Stimulated activated CD8-positive, alpha-beta memory T cell treated with anti-CD3 and anti-CD28 coated beads, Interleukin-12 subunit alpha, Interleukin-12 subunit beta, amount 100 ng/mL, for 4 hours (primary cell): ENCODE results near the gene CEP350.

Experiments used
- DNase-seq: peaks from one replicate; pipeline ENCODE4 v3.0.0-alpha.2; 2020; ENCODE audit warnings: low read depth

Gene CEP350

DNA sequence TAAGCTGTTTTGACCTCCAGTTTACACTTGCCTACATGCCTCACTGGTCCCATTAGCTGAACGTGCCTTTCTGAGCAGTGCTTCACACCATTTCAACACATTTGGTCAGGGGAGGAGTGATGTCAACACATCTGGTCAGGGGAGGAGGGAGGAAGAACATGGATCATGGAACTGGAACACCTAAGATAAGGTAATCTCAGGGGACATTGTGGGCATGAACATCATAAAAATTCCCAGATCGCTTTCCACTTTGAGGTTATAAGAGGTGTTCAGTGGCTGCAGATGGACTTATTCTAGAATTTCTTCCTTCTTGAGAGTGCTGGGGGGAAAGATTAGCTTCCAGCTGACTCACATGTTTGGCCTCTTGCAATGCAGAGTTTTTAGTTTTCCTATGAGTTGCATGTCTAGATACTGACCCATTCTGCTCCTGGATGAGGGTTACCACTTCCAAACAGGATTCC lies 202.1 kb downstream of the CEP350 start:
- DNase-seq: no peak

GRCh38 chr1:180157108-180157507 lies 202.5 kb downstream of the CEP350 start:
- DNase-seq: no peak

GRCh38 chr1:180157576-180158057 lies 203.0 kb downstream of the CEP350 start:
- DNase-seq: no peak

GRCh38 chr1:180158149-180159147 lies 203.8 kb downstream of the CEP350 start:
- DNase-seq: no peak

DNA sequence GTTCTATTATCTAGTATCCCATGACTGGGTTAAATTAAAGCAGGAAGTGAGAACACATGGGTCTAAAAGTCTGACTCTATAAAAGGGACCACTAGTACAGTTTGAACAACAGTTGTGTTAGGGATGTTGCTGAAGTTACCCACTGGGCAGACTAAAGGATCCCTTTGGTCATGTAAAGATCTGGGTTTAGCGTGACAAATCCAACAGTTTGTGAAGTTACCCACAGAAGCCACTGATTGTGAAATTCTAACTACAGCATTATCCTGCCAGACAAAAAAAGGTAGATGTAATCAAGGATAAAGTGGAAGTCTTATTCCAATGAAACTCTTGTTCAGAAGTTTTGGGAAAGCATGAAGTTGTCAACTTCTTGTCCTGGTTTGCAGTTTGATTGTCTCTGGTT lies 205.7 kb downstream of the CEP350 start:
- DNase-seq: no peak

- no peak for DNase-seq
Observed at GRCh38 chr1:180163041-180163440, 208.4 kb downstream of the CEP350 start.
